NCI-H524 (cell line): ENCODE data around the gene CADPS2.

Source experiments
- DNase-seq, 2 experiments: peaks; one replicate each; lab custom pipeline; 2025; lab: John Stamatoyannopoulos, UW

CADPS2 gene

DNA sequence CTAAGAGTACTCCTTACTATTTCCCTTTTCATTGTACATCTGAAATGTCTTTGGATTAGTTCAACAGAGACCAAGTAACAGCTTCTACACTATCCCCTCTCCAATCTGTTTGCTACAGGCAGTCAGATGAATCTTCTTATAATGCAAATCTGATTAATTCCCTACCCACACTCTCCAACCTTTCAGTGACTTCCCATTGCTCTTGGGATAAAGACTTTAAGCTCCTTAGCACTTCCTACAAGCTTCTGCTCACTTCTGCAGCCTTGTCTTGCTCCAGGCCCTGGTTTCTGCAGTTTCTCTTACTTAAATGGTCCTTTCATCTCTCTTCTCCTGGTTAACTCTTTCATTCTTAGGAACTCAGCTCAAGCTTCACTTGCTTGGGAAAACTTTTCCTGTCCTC is 516.5 kb downstream of the CADPS2 start:
- peak; percentile 73 to 91 for DNase-seq

DNA sequence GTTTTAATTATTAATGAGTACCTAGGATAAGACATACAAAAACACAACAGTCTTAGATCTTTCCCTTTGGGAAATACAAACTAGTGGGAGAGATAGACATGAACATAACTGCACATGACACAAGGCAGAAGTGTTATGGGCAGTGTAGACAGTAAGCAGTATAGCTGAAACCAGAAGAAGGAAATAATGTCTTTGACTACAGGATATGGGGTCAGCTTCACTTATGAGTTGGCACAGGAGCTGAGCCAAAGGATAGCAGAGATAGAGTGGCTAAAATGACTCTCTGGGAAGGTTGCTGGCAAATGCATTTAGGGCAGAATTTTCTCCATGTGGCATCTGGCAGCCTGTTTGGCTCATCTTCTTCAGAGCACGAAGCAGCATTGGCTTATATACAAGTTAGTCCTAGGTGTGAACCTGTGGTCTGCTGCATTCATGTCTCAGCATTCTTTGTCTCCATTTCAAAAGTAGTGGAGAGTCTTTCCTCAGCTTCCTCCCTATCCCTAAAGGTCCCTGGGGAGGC is 521.4 kb downstream of the CADPS2 start:
- DNase-seq = peak in 1 of 2 experiments; percentile 18

DNA sequence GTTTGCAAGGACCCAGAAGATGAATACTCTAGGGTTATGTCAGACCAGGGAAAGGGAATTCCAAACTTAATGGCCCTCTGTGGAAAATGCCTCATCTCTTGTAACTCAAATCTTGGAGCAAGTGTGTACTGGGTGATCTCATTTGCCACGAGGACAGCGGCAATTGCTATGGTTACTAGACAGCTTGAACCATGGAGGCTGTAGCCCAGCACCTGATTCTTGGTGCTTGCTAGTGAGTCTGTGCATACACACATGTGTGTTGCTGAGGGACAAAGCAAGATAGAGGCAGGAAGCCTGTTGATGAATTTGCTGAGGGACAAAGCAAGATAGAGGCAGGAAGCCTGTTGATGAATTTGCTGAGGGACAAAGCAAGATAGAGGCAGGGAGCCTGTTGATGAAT is 523.1 kb downstream of the CADPS2 start:
- no peak for DNase-seq

DNA sequence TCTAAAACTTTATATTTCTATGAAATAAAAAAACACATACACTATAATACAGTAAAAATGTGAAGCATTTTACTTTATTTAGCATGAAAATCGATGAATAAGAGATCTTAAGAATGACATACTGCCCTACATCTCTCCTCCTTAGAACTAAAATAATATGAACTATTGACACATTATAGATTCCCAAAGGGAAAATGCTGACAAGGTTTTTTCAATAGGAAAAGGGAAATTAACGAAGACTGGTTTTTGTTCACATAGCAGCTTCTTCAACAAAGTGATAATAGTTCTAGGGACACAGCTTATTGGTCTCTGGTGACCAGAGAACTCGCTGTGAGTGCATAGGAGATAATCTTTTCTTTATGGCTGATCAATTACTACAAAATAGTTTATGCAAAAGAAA is 523.8 kb downstream of the CADPS2 start:
- no peak for DNase-seq

DNA sequence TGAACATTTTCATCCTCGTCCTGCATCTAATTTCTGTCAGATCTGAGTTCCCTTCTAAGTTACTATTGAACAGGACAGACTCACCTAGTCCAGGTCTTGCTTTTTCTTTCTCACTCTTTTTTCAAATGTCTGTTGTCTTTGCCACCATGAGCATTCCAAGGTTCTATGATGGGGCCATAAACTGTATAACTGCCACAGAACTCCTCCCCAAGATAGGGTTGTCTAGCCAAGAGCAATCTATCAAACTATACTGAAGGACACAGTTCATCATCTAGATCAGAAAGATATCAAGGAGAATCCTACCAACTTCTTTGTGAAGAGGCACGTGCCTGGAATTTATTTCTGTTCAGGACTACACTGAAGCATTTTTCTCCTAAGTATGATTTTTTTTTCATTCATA is 531.6 kb downstream of the CADPS2 start:
- DNase-seq = no peak

DNA sequence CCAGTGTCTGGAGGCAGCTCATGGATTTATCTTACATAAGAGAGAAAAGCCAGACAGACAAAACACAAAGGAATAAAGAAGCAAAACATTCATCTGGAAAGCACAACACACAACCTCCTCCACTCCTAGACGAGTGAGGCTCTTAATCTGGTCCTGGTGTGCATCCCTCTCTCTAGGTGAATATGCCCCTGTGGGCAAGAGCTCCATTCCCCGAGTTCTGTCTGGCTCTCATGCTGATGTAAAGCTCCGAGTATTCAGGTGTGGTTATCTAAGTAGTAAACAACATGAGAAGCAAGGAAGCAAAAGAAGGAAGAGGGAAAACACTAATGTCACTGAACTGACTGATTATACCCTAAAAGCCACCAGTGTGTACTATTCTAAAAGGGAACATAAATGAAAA is 533.8 kb downstream of the CADPS2 start:
- no peak for DNase-seq

DNA sequence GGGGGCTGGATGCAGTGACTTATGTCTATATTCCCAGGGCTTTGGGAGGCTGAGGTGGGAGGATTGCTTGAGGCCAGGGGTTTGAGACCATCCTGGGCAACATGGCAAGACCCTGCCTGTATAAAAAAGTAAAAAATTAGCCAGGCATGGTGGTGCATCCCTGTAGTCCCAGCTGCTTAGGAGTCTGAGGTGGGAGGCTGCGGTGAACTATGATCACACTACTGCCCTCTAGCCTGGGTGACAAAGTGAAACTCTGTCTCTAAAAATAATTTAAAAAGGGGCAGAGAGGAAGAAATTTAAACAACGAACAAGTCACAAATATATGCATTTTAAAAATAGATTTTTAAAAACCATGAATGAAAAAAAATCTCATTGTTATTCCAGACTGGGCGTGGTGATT is 535.6 kb downstream of the CADPS2 start:
- no peak for DNase-seq

DNA sequence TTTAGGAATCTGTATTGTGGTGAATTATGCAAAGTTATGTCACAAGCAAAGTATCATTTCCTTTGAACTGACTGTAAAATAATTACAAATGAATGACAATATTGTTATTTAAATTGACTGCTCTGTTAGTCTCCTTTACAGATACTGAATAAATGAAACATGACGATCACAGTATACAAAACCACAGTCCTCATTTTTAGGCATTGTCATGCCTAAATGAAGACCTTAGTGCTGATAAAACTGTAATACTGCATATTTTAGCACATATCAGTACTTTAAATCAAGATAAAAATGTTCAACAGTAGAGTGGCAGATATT is 542.0 kb downstream of the CADPS2 start:
- no peak for DNase-seq

DNA sequence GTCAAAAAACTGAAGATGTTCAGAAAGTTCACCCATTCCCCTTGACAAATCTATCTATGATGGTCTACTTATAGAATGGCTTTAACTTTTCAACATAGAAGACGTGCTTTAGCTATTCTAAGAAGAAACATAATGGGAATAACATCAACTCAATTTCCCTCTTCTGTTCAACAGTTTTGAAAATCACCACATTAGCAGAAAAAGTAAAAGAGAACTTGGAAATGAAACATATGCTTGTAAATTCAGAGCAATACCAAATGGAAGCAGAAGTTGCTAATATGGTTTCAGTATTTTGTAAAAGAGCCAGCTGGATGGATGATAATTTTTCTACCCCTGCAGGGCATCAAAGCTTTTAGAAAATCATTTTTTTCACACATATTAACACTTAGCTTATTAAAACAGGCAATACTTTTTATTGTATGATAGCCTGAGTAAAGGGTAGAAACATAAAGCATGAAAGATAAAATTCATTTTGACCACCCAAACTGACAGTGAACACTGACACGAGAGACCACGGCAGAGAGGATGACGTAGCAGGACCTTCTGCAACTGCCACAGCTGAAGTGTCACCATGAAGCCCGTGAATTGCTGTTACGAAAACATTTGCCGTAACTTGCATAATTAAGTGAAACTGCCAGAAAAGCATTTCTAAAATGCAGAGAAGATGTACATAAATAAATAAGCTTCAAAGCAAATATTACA is 542.5 kb downstream of the CADPS2 start:
- no peak for DNase-seq

DNA sequence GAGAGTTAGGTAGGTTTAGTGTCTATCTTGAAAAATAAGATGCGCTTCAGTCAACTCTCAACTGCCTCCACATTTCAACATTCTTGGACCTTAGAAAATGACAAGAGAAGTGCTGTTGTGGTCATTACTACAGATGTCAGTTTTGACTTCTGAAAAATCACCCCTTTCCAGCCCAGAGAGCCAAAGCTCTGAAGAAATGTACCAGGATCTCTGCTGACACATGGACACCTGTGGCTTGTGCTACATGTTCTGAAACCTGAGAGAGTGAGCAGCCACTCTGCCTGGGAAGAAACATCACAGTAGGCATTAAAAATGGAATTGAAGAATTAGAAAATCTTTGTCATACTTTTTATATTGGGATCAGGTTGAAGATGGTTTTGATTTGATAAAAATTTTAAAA is 545.8 kb downstream of the CADPS2 start:
- DNase-seq = no peak

DNA sequence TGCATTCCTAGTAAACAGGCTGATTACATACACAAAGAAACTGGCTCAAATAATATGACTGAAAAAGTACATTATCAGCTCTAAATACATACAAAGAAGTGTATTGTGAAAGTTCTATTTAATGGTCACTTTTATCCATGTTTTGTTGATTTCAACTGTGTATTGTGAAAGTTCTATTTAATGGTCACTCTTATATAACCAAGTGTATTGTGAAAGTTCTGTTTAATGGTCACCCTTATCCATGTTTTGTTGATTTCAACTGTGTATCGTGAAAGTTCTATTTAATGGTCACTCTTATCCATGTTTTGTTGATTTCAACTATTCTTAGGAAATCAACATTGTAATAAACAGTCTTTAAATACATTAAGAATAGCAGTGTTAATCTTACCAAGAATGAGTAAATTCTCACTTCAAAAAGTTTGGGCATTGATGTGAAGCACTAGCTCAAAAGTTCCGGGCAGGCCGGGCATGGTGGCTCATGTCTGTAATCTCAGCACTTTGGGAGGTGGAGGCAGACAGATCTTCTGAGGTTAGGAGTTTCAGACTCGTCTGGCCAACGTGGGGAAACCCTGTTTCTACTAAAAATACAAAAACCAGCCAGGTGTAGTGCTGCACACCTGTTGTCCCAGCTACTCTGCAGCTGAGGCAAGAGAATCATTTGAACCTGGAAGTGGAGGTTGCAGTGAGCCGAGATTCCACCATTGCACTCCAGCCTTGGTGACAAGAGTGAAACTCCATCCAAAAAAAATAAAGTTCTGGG is 546.9 kb downstream of the CADPS2 start:
- no peak for DNase-seq

DNA sequence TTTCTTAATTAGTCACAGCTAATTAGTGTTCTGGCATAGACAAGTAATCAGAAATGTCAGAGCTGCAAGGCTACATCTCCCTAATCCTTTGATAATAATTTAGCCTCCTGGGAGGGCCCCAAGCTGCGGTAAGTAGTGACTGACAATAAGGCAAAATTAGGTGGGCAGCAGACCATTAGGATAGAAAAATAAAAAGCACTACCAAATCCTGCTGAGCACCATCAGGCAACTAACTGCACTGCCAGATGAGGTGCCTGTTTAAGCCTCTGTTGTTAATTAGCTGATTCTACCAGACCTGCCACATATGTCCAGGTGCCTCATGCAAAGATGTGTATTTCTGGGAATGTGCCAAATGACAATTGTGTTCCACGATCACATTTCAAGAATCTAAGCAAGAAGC is 549.2 kb downstream of the CADPS2 start:
- peak; percentile 89 to 94 for DNase-seq

DNA sequence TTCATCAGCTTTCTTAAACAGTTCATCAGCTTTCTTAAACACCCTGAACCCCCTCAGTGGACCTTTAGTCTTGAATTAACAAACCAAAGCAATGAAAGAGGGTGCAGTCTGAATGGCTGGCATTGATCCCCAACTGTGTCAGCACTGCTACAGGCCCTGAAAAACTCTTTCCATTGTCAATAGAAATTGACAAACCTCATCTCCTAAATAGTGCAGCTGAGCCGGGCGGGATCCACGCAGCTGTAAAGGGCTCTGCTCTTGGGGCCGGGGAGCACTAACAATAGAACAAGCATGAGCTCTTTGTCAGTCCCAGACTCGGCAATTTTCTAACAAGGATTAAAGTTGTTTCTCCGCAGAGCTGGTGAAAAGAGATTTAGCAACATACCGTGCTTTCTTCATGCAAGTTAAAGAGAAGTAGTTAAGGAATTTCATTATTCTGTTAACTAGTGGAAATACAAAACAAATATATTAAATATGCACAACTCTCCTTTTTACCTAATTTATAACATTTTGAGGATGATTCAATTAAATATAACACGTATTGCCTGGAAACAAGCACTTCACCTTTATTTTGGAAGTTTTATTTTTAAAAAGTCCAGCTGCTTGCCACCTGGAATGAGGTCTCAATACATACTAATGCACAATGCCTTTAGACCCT is 557.0 kb downstream of the CADPS2 start:
- no peak for DNase-seq

DNA sequence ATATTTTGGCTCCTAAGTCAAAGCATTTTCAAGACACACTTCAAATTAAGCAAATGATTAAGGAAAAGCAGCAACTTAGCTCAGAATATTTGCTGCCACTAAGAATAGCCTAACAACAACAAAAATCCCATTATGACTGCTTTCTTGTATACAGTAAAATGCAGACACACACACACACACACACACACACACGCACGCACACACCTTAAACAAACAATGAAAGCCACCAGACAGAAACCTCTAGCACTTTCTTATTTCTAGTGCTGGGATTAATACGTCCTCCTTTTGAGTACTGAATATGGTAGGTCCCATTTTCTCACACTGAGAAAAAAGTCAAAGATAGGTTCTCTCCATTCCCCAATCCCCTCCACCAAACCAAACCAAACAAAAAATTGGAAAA is 558.3 kb downstream of the CADPS2 start:
- DNase-seq = no peak

DNA sequence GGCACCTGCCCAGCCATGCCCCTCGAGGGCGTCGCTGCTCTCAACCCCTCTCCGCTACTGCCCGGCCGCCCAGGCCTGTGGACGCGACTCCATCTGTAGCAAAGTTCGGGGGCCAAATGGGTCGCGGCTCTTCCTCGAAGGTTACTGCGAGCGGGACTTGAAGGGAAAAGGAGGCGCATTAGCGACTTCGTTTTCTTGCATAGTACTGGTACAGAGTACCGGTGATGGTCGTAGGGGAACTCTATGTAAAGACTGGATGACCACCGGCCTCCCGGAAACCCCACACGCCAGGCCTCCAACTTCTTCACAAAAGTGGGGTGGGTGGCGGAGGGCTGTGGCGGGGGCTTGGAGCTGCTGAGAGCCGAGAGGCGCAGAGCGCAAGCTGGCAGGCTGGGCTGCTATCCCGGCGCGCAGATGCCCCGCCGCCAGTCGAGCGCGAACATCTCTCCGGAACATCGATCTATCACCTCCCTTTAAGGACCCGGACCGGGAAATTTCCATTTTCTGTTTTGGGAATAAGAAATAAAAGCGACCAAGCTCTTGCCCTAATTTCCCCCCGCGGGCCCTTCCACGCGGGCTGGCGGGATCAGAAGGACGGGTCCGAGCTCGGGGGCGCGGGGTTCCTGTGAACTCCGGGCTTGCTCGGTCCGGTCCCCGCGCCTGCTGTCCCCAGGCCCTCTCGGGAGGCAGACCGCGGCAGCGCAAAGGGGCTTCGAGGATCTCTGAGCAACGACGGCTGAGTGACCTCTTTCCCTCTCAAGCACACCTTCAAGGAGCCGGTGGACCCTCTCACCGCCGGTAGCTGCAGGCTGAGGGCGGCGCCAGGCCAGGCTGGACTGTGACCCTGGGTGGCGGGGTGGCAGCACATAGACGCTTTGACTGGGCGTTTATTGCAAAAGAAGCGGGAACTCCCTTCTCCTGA is 569.5 kb downstream of the CADPS2 start:
- DNase-seq = peak in 1 of 2 experiments; percentile 36

DNA sequence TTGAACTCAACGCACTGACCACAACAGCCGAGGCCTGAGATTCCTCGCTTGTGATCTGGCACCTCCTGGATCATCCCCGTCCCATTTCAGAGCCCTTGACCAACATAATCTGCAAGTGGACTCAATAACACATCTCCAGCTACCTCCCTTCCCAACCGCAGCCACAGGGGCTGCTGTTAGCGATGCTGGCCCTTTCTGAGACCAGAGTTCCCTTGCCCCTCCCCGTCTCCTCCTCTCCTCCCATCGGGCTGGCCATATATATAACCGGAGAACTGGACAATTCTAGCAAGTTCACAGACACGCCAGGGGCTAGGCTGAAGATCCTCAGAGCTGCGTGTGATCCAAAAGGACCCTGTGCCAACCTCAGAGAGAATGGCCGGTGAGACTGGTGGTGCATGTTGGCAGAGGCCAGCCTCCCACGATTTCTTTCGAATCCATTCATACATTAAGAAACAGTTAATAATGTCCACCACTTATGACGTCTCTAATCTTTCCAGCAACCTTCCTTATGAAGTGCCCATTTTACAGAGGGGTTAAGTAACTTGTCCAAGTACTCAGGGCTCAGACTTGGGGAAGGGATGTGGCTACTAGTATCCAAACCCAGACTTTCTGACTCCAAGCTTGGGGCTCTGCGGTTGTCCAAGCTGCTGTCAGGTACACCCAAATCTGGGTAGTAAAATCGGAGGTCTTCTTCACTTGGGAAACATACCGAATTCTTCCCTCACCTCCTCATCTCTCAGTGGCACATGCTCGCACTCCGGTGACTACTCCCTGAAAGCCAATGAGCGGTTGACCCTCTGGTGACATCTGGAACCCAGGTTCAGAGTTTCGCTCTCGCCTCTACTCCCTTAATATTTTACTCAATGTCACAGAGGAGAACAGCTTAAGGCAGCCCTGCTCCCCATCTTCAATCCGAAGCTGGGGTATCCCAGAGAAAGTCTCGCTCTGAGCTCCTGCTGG is 570.5 kb downstream of the CADPS2 start:
- DNase-seq = no peak

DNA sequence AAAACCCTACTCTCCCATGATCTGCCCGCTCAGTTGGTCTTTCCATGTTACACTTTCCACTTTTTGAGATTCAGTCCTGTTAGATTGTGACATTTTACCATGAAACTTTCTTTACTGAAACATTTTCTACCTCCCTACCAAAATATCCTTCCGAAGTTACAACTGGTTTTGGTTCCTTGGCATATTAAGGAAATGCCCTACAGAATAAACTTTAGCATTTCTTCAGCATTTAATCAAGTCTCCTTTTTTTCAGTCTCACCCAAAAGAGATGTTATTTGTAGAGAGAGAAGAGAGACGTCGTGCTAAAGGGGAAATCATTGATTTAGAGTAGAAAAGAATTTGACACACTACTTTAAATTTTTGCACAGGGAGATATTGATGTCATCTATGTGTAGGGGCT is 572.0 kb downstream of the CADPS2 start:
- DNase-seq = no peak

DNA sequence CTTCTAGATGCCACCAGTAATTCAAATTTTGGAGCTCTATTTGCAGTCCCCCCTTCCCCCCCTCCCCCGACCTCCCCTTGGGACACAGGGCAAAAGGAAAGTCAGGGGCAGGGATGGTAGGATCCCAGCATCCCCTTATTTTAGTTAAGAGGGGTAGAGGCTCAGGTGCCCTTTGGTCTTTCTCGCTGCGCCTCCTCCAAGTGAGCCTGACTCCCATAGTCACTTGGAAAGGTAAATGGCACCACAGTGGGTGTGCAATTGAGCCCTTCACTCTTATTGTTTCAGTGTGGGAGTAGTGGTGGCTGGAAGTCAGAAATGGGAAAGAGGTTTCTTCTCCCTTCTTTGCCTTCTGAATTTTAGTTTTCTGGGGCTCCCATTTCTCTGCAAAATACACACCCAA is 573.5 kb downstream of the CADPS2 start:
- no peak for DNase-seq

DNA sequence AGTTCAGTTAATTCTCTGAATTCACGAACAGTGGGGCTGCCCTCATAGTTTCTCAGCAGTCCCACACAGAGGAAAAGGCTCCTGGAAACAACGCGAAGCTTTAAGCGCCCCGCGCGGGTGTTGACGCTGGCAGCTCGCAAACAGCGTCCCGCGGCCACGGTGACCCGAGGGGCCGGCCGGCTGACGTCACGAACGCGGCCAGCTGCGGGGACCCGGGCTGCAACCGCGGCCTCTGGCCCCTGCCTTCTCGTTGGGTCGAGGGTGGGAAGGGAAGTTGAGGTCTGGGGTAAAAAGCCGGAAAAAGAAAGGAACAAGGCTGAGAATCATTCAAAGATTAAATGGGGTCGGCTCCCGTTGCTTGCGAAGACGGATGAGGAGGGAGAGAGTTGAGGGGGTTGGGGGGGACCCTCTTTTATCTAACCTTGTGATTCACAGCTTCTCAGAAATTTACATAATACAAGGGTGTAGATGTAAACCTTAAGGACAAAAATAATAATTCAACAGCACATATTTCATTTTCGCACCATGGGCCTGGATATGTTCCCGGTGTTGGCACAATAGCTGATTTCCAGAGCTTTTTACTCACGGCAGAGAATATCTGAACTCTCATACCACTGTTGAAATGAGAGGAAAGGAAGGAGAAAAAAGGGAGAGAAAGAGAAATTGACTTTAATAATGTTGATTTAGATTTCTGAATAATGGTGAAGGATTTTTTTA is 574.4 kb downstream of the CADPS2 start:
- no peak for DNase-seq

DNA sequence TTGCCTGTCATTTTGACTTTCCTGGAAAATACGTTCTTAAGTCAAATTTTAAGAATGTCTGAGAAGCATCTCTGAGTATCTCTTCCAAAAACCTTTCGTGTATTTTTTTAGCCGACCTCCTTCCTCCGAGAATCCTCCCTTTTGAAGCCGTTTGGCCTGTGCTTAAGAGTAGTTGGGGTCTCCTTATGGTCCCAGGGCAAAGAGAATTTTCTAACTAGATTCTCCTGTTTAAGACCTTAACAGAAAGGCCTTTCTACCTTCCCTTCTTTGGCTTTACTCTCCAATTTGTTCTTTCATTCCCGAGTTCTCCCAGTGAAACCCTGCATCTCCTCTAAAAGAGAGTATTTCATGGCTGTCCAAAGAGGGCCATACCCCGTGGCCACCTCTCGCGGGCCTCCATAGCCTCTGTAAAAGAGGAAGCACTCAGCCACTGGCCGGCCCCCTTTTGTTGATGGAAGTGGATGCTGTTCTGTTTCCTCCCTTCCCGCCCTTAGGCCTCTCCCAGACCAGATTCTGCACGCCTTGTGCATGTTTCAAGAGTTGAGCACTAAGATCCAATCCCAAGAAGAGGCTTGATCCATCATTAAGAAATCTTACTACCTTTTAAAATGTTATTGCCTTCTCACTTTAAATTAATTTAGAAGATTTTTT is 575.1 kb downstream of the CADPS2 start:
- no peak for DNase-seq
